NCI-H345 (cell line): ENCODE results near the gene KRTAP20-4.

Source experiments
- DNase-seq: peaks from one replicate; lab custom pipeline; 2025; lab: John Stamatoyannopoulos, UW

KRTAP20-4 gene

DNA sequence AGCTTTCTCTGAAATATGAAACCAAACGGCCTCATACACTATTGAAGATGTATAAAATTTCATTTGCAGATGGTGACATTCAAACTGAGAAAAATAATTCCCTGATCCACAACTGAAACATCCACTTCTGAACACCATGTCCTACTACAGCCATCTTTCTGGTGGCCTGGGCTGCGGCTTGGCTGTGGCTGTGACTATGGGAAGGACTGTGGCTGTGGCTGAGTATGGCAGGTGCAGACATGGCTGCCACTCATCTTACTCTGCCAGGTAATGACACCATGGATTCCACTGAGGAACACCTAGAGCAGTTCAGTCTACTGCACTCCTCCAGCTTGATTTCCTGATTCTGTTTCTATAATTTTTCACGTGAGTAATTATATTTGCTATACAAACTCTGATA is at the start of gene KRTAP20-4:
Gene KRTAP20-4 (plus strand): TSS at position 106 of the 400 bp plus-strand sequence.
- no peak for DNase-seq

DNA sequence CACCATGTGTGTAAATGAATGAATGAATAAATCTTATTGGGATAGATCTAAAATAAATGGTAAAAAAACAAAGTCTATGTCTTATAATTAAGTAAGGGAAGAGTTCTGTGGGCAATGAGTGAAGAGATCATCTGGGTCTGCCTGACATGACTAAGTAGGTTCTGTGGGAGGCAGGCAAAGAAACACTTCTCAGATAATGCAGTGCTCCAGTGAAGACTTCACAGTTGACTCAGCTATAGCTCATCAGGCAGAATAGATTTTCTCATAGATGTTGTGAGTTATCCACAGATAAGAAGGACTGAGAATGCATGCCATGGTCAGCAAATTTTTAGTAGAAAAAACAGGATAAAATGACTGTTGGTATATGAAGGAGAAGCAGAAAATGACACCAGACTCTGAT is 42.7 kb upstream of the KRTAP20-4 start:
- DNase-seq: no peak

- no peak for DNase-seq
Measured at GRCh38 chr21:30579346-30579745, 41.1 kb upstream of the KRTAP20-4 start.

- no peak for DNase-seq
Measured at GRCh38 chr21:30580132-30580531, 40.3 kb upstream of the KRTAP20-4 start.

DNA sequence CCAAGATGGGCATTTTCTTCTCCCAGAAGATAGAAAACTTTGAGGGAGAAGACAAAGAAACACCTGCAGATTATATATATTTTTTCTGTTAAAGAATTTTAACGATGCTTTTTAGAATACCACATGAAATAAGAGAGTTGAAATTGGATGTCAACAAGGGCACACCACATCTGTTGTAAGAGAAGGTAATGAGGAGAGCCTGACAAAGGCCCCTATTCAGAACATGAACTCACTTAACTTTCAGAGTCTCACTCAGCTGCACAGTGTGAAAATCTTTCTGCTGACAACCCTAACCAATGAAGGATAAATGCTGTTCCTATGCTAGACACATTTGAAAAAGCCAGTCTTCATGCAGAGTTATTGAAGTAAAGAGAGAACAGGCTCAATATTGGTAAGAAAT is 37.6 kb upstream of the KRTAP20-4 start:
- no peak for DNase-seq

DNA sequence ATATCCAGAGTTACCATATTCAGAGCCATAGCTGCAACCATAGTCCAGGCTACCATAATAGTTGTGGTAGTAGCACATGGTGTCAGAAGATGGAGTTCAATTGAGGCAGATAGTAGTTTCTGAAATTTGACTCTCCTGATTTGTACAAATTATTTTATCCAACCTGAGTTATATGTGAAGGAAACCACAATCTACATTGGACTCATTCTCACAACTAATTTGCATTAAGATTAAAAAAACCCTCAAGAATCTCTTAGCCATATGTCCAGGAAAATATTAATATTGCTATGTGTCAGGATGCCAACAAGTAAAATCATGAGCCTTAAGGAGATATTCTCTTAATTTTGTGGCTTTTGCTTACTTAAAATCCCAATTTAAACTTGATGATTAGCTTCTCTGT is 30.1 kb upstream of the KRTAP20-4 start, which contains the start of gene KRTAP22-2:
Gene KRTAP22-2 (minus strand): TSS at position 101 of the 400 bp plus-strand sequence.
- no peak for DNase-seq

GRCh38 chr21:30592140-30592539 is 28.3 kb upstream of the KRTAP20-4 start, which contains the start of gene KRTAP6-3:
Gene KRTAP6-3, plus strand, starts transcription at chr21:30592440. Its CDS starts 6 bp downstream, at chr21:30592446.
- no peak for DNase-seq

- DNase-seq: no peak
Measured at GRCh38 chr21:30598802-30599201, 21.6 kb upstream of the KRTAP20-4 start, which contains the start of gene KRTAP6-2. Gene KRTAP6-2, minus strand, starts transcription at chr21:30598902. Its CDS starts 28 bp downstream, at chr21:30598874.

DNA sequence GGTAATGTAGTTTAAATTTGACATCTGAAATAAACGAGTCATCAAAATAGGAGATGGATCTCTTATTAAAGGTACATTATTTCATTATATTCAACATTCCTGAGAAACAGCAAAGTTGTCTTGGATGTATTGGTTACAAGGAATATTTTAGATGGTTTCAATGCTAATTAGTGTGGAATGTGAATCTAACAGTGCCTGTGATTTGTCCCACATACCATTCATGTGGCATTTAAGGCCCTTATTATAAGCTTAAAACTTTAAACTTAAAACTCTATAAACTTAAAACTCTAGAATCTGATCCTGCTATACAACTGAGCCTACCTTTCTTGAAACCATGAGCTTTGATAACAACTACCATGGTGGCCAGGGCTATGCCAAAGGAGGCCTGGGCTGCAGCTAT is 19.6 kb upstream of the KRTAP20-4 start, which contains the start of gene KRTAP22-1:
Gene KRTAP22-1 (plus strand): TSS at position 301 of the 400 bp plus-strand sequence.
- DNase-seq: no peak

- DNase-seq: no peak
Measured at GRCh38 chr21:30605968-30606367, 14.5 kb upstream of the KRTAP20-4 start.

DNA sequence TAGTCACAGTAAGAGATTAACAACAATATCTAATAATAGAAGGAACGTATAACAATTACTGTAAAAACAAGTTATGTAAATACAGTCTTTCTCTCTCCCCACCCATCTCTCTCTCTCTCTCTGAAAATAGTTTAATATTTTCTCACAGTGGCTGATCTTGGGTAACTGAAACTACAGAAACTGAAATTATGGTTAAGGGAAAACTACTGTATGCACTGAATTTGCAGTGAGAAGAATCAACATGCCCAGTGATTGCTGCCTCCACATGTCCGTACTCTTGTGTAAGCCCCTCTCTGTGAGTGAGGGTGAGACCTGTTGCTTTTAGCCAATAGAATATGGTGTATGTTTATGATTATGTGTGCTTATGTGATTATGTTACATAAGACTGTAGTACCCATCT is 8.3 kb upstream of the KRTAP20-4 start:
- DNase-seq: no peak

- no peak for DNase-seq
Measured at GRCh38 chr21:30613836-30614235, 6.6 kb upstream of the KRTAP20-4 start, which contains the start of gene KRTAP6-1. Gene KRTAP6-1, minus strand, starts transcription at chr21:30613930. Its CDS starts 26 bp downstream, at chr21:30613904.

- DNase-seq: no peak
Measured at GRCh38 chr21:30615199-30615598, 5.2 kb upstream of the KRTAP20-4 start.

DNA sequence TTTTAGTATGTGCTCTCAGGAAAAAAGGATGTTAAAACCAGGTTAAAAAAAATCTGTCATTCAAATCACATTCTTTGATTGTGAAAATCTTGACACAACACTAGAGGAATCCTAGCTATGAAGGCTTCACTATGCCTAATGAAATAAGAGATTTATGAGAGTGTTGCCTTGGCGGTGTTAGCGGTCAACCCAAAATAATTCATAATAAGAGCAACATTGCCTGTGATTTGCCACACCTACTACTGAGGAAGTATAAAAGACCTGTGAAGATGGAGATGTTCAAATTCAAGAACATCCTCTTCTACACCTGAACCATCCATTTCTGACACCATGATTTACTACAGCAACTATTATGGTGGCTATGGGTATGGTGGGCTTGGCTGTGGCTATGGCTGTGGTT is 4.3 kb upstream of the KRTAP20-4 start, which contains the start of gene KRTAP20-1:
Gene KRTAP20-1 (plus strand): TSS at position 301 of the 400 bp plus-strand sequence. CDS start 30 bp downstream, at position 331.
- no peak for DNase-seq

GRCh38 chr21:30620080-30620479 is 347 bp upstream of the KRTAP20-4 start:
- no peak for DNase-seq

- no peak for DNase-seq
Measured at GRCh38 chr21:30623362-30623761, 2.9 kb downstream of the KRTAP20-4 start.

DNA sequence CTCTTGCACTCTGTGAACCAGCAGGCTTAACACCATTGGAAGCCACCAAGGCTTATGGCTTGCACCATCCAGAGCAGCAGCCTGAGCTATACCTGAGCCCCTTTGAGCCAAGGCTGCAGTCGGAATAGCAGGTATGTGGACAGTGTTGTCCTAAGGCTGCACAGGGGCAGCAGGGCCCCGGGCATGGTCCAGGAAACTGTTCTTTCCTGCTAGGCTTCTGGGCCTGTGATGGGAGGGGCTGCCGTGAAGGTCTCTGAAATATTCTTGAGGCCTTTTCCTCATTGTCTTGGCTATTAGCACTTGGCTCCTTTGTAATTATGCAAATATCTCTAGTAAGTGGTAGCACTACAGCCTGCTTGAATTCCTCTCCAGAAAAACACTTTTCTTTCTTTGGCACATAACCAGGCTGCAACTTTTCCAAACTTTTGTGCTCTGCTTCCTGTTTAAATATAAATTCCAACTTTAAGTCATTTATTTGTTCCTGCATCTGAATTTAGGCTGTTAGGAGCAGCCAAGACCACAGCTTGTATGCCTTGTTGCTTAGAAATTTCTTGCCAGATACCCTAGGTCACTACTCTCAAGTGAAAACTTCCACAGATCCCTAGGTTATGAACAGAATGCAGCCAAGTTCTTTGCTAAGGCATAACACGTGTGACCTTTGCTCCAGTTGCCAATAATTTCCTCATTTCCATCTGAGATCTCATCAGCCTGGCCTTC is 5.2 kb downstream of the KRTAP20-4 start:
- no peak for DNase-seq

GRCh38 chr21:30628109-30628508 is 7.7 kb downstream of the KRTAP20-4 start:
- DNase-seq: no peak

DNA sequence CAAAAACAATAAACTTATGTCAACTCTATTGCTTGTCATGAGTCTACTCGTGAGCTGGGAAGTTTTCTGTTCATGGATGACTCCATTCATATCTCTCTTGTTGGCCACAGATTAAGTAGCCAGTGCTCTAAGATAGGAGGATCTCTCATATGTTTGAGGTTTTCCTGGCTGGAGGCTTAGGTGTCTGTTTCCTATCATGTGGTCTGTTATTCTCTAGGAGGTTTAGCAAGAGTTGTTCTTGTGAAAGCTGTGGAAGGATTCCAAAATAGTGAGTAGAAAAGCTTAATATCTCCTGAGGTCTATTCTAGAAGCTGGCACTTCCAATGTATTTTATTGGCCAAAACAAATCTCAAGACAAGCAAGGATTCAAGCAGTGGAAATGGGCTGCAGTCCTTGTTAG is 8.8 kb downstream of the KRTAP20-4 start:
- DNase-seq: no peak

DNA sequence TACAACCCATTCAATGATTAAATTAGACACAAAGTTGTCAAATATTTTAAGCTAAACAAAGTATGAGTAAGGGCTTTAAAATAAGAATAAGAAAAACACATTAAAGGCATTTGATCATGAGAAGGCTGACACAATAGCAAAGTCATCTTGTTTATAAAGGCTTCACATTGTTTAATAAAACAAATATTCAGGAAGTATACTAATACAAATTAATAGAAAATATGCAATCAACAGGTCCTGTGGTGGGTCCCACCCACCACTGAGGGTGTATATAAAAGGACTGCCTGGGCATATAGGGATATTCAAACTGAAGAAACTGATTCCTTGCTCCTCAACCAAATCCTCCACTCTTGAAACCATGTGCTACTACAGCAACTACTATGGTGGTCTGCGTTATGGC is 14.5 kb downstream of the KRTAP20-4 start, which contains the start of gene KRTAP20-2:
Gene KRTAP20-2 (plus strand): TSS at position 301 of the 400 bp plus-strand sequence. CDS start 58 bp downstream, at position 359.
- no peak for DNase-seq

DNA sequence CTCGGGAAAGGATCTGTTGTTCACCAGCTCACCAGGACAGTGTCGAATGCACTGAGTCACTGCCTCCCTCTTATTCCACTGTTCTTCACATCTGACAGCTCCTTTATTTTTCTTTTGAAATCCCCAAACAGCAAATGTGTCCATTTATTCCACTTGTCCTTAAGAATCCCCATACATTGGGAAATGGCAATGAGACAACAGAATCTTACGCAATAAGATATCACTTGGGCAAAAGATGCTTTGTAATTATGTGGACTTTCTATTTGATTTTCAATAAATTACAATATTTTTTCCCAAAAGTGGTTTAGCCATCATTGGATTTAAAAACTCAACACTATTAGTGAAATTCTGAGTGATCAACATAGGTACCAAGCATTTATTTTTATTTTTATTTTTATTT is 18.3 kb downstream of the KRTAP20-4 start:
- DNase-seq: no peak

GRCh38 chr21:30642564-30642963 is 22.1 kb downstream of the KRTAP20-4 start, which contains the start of gene KRTAP20-3:
Gene KRTAP20-3, plus strand, starts transcription at chr21:30642864.
- no peak for DNase-seq

DNA sequence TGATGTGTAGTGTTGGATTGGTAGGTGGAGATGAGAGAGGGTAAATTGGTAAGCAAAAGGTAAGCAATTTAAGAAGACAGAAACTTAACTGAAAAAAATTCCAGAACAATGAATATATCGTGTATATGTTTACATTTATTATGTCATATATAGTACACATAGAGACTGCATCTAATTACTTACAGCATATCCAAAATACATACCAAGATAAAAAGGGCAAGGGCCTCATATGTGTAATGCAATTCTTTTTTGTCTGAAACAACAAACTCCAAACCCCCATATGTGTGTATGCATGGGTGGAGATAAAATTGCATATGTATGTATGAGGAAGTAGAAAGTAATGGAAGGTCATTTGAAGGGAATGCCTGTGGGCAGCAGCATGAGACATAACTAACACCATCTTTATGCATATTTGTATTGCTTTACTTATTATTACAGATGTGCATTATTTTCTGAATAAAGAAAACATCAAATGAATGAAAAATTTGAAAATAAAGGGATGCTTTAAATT is 26.5 kb downstream of the KRTAP20-4 start:
- DNase-seq: no peak
